OCI-LY1 (cell line): ENCODE results near the gene ARIH1.
A peak's percentile ranks its signal among the peaks of the same experiment; 100 is the strongest.
"Not testable (repeated sequence)": the region's sequence is repeated elsewhere in the genome, so short reads cannot be mapped to it uniquely, and the experiment has no call there.

Experiments used
- H2AFZ ChIP-seq: fragments of 200-600 bp; sonication (generic), shearing (Covaris generic); 2 replicates; pipeline ENCODE4 v1.6.0; 2014; ENCODE audit warnings: antibody characterized with exemption, mild to moderate bottlenecking, low read length
- H3F3A ChIP-seq: fragments of 200-600 bp; sonication (generic), shearing (Covaris generic); 2 replicates; pipeline ENCODE4 v1.6.0; 2014; ENCODE audit warnings: mild to moderate bottlenecking, antibody characterized with exemption, low read length, moderate library complexity; ENCODE audit not compliant: insufficient read depth
- H3K27ac ChIP-seq: fragments of 200-600 bp; sonication (generic); 2 replicates; pipeline ENCODE4 v1.5.1; 2014; ENCODE audit warnings: low read length, mixed run types, mild to moderate bottlenecking, low read depth; ENCODE audit not compliant: poor library complexity, severe bottlenecking
- H3K27me3 ChIP-seq: fragments of 200-600 bp; sonication (generic); 2 replicates; pipeline ENCODE4 v1.6.0; 2014; ENCODE audit warnings: antibody characterized with exemption, mild to moderate bottlenecking, low read length, moderate library complexity; ENCODE audit not compliant: insufficient read depth
- H3K36me3 ChIP-seq: fragments of 200-600 bp; sonication (generic); 2 replicates; pipeline ENCODE4 v1.6.1; 2014; ENCODE audit warnings: mild to moderate bottlenecking, antibody characterized with exemption, low read length, moderate library complexity, mixed read lengths; ENCODE audit not compliant: insufficient read depth
- H3K4me1 ChIP-seq: fragments of 200-600 bp; sonication (generic); 2 replicates; pipeline ENCODE4 v1.5.1; 2014; ENCODE audit warnings: mild to moderate bottlenecking, low read length, moderate library complexity; ENCODE audit not compliant: insufficient read depth, severe bottlenecking
- H3K4me2 ChIP-seq: fragments of 200-600 bp; sonication (generic), shearing (Covaris generic); 2 replicates; pipeline ENCODE4 v1.6.1; 2014; ENCODE audit warnings: low read length
- H3K4me3 ChIP-seq: fragments of 200-600 bp; sonication (generic); 2 replicates; pipeline ENCODE4 v1.5.1; 2014; ENCODE audit warnings: low read length, low read depth, mild to moderate bottlenecking, mixed read lengths; ENCODE audit not compliant: poor library complexity, severe bottlenecking
- H3K79me2 ChIP-seq: fragments of 200-600 bp; shearing (Covaris generic); 2 replicates; pipeline ENCODE4 v1.6.1; 2016; ENCODE audit warnings: mixed run types, low read length, mixed read lengths; ENCODE audit not compliant: insufficient read depth
- H3K9ac ChIP-seq: fragments of 200-600 bp; sonication (generic), shearing (Covaris generic); 2 replicates; pipeline ENCODE4 v1.6.1; 2014; ENCODE audit warnings: mild to moderate bottlenecking, low read length, mixed read lengths
- H3K9me2 ChIP-seq: fragments of 200-600 bp; sonication (generic), shearing (Covaris generic); 2 replicates; pipeline ENCODE4 v1.6.1; 2014; ENCODE audit warnings: low read depth, mild to moderate bottlenecking, low read length, mixed read lengths
- H3K9me3 ChIP-seq: fragments of 200-600 bp; shearing (Covaris generic); 2 replicates; pipeline ENCODE4 v1.6.1; 2014; ENCODE audit warnings: low read length, mixed read lengths
- H4K20me1 ChIP-seq: fragments of 200-600 bp; sonication (generic), shearing (Covaris generic); 2 replicates; pipeline ENCODE4 v1.6.0; 2016; ENCODE audit warnings: mild to moderate bottlenecking, low read length; ENCODE audit not compliant: insufficient read depth
- CTCF ChIP-seq: fragments of 200-600 bp; sonication (generic), shearing (Covaris generic); IDR thresholded peaks from 2 replicates; pipeline ENCODE4 v1.5.1; 2017; ENCODE audit warnings: mild to moderate bottlenecking, antibody characterized with exemption, low read length, moderate library complexity, mixed read lengths
- EZH2 ChIP-seq: fragments of 200-600 bp; sonication (generic), shearing (Covaris generic); IDR thresholded peaks from 2 replicates; pipeline ENCODE4 v1.8.0; 2017; ENCODE audit warnings: borderline replicate concordance, mixed run types, mild to moderate bottlenecking, antibody characterized with exemption, low read length, moderate library complexity, mixed read lengths

ARIH1 gene

GRCh38 chr15:72474466-72474911, 359 bp downstream of the ARIH1 start:
- H3K4me2 ChIP-seq, result peak overlapping the region; percentile 79
- H3K9ac ChIP-seq, result peak overlapping the region; percentile 92
- H3K36me3 ChIP-seq, result peaks cover 32% of the 10 kb centered on the region
- no peaks in the 10 kb centered on the region for H3K9me2 ChIP-seq
- H3K27me3 ChIP-seq, result no peaks in the 10 kb centered on the region
- H3K4me1 ChIP-seq, result peaks cover 28% of the 10 kb centered on the region
- peak overlapping the region; percentile 80 for H3K4me3 ChIP-seq
- no peaks in the 10 kb centered on the region for H3K9me3 ChIP-seq
- TF ChIP-seq EZH2, result no peak
- TF ChIP-seq CTCF, result no peak
- H3K79me2 ChIP-seq, result peaks cover 43% of the 10 kb centered on the region
- H2AFZ ChIP-seq, result no peak overlapping the region
- H3K27ac ChIP-seq, result peak overlapping the region; percentile 93
- no peaks in the 10 kb centered on the region for H4K20me1 ChIP-seq
- H3F3A ChIP-seq, result no peaks in the 10 kb centered on the region

GRCh38 chr15:72474912-72475628, 940 bp downstream of the ARIH1 start:
- H3K36me3 ChIP-seq, result peaks cover 37% of the 10 kb centered on the region
- H3F3A ChIP-seq, result no peaks in the 10 kb centered on the region
- no peaks in the 10 kb centered on the region for H4K20me1 ChIP-seq
- H3K4me3 ChIP-seq, result peak overlapping the region; percentile 80
- no peaks in the 10 kb centered on the region for H3K27me3 ChIP-seq
- H3K9me2 ChIP-seq, result no peaks in the 10 kb centered on the region
- H3K4me2 ChIP-seq, result peak overlapping the region; percentile 79
- peak overlapping the region; percentile 93 for H3K27ac ChIP-seq
- peak overlapping the region; percentile 92 for H3K9ac ChIP-seq
- no peak for TF ChIP-seq EZH2
- no peak for TF ChIP-seq CTCF
- no peaks in the 10 kb centered on the region for H3K9me3 ChIP-seq
- peaks cover 47% of the 10 kb centered on the region for H3K79me2 ChIP-seq
- H3K4me1 ChIP-seq, result peaks cover 28% of the 10 kb centered on the region
- H2AFZ ChIP-seq, result no peak overlapping the region

- Histone ChIP-seq H3K27ac (peak overlapping the region; percentile 93), H3K9me3 (no peaks in the 10 kb centered on the region), H3F3A (no peaks in the 10 kb centered on the region), H3K4me1 (peaks cover 28% of the 10 kb centered on the region), H3K9ac (peak overlapping the region; percentile 92), H3K36me3 (peaks cover 37% of the 10 kb centered on the region), H3K27me3 (no peaks in the 10 kb centered on the region), H3K4me3 (peak overlapping the region; percentile 80), H3K4me2 (peak overlapping the region; percentile 79), H3K9me2 (no peaks in the 10 kb centered on the region), H2AFZ (no peak overlapping the region), H4K20me1 (no peaks in the 10 kb centered on the region), H3K79me2 (peaks cover 49% of the 10 kb centered on the region)
- TF ChIP-seq CTCF (no peak), EZH2 (no peak)
These were observed 1.5 kb downstream of the ARIH1 start for GRCh38 chr15:72475674-72476073.

GRCh38 chr15:72476330-72476729, 2.2 kb downstream of the ARIH1 start:
- H3K36me3 ChIP-seq, result peaks cover 43% of the 10 kb centered on the region
- H3K27ac ChIP-seq, H3F3A ChIP-seq: not testable (repeated sequence)

More at GRCh38 chr15:72476330-72476729, 2.2 kb downstream of the ARIH1 start:
- Histone ChIP-seq H3K4me3 (peak overlapping the region; percentile 80), H3K4me2 (peak overlapping the region; percentile 79), H3K4me1 (peaks cover 28% of the 10 kb centered on the region), H3K9ac (peak overlapping the region; percentile 92; the same call in 1 of the 2 replicates), H3K79me2 (peaks cover 56% of the 10 kb centered on the region)
- H3K9me3 ChIP-seq, H3K27me3 ChIP-seq, H3K9me2 ChIP-seq, H4K20me1 ChIP-seq, H2AFZ ChIP-seq: not testable (repeated sequence)
